Neural crest cell (in vitro differentiated cells): Measurements from ENCODE around the gene ARHGAP26. TPM values are rescaled to one million over a fixed set of nuclear protein-coding genes. Genes with fewer than 3 reads are reported as not detected.
"Not testable (repeated sequence)": the region's sequence is repeated elsewhere in the genome, so short reads cannot be mapped to it uniquely, and the experiment has no call there.

ENCODE experiments used
- DNase-seq: peaks from one replicate; pipeline ENCODE4 v3.0.0; 2021; ENCODE audit warnings: low read depth, mixed read lengths, low spot score
- H3K27ac Mint-ChIP-seq: one replicate; pipeline ENCODE4 v1.8.0; 2021; ENCODE audit warnings: mild to moderate bottlenecking, mixed read lengths; ENCODE audit not compliant: unreplicated experiment
- H3K27me3 Mint-ChIP-seq: 2 replicates; pipeline ENCODE4 v1.8.0; 2021; ENCODE audit warnings: low read depth, mild to moderate bottlenecking, mixed read lengths
- H3K36me3 Mint-ChIP-seq: 2 replicates; pipeline ENCODE4 v1.8.0; 2021; ENCODE audit warnings: low read depth, mild to moderate bottlenecking, mixed read lengths
- H3K4me1 Mint-ChIP-seq: 2 replicates; pipeline ENCODE4 v1.8.0; 2021; ENCODE audit warnings: mixed read lengths
- H3K4me3 Mint-ChIP-seq: one replicate; pipeline ENCODE4 v1.8.0; 2021; ENCODE audit warnings: mild to moderate bottlenecking, mixed read lengths
- H3K9me3 Mint-ChIP-seq: 2 replicates; pipeline ENCODE4 v1.8.0; 2021; ENCODE audit warnings: mixed read lengths
- total RNA-seq: library from RNA; stranded (reverse); gene quantifications from 2 replicates; pipeline ENCODE4 v1.2.1, GENCODE V29; 2021
- TF ChIP-seq, protein P1 (sequence below): fragments of 200-600 bp; sonication (generic); conservative IDR thresholded peaks from 2 replicates; pipeline ENCODE4 v1.5.0; 2021; ENCODE audit warnings: antibody characterized with exemption, mild to moderate bottlenecking

The ARHGAP26 gene
- total RNA-seq, 1 donor from 2014 or later: 5.5 TPM

DNA sequence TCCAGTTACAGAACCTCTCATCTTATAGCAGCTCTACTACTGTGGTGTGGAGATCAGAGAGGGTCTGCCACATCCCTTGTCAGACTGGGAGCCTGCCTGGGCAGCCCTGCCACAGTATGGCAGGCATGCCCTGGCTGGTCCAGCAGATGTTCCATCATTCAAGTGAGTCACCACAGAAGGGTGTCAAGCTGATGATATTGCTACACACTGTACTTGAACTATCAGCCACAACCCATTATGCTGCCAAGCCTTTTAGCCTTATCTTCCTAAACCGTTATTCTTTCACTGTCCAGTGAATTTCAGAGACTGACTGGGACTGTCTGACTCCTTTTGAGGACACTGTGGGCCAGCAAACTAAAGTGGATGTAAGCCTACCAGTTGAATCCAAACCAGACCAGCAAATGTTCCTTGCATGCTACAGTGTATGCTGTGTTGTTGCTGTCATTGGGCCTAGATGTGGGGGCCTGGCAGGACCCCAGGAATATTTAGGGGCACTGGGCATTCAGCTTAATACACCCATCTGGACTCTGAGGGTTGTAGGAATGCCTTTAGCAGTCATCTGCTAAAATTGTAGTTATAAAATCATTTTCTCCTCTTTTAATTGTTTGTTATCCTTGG, 430.7 kb downstream of the ARHGAP26 start:
- H3K4me3 Mint-ChIP-seq: no peak overlapping the region

DNA sequence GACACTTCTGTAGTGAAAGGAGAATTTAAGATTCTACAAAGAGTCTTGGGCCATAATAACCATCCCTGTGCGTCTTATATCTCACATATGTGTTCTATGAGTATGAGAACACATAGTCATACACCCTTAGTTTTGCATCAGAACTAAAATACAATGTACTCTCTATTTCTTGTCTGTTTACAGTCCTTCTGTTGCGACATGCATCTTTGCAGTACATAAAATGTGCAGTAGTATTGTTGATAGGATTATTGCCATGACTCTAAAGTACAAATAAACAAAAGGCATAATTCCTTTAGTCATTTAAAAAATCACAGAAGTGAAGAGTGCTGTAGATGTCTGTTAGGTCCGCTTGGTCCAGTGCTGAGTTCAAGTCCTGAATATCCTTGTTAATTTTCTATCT, 431.4 kb downstream of the ARHGAP26 start:
- no peak overlapping the region for H3K27ac Mint-ChIP-seq
- peaks cover 23% of the 10 kb centered on the region for H3K4me1 Mint-ChIP-seq
- TF ChIP-seq, protein P1, sequence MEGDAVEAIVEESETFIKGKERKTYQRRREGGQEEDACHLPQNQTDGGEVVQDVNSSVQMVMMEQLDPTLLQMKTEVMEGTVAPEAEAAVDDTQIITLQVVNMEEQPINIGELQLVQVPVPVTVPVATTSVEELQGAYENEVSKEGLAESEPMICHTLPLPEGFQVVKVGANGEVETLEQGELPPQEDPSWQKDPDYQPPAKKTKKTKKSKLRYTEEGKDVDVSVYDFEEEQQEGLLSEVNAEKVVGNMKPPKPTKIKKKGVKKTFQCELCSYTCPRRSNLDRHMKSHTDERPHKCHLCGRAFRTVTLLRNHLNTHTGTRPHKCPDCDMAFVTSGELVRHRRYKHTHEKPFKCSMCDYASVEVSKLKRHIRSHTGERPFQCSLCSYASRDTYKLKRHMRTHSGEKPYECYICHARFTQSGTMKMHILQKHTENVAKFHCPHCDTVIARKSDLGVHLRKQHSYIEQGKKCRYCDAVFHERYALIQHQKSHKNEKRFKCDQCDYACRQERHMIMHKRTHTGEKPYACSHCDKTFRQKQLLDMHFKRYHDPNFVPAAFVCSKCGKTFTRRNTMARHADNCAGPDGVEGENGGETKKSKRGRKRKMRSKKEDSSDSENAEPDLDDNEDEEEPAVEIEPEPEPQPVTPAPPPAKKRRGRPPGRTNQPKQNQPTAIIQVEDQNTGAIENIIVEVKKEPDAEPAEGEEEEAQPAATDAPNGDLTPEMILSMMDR: no peak
- H3K9me3 Mint-ChIP-seq: peaks cover 8% of the 10 kb centered on the region
- H3K27me3 Mint-ChIP-seq: no peaks in the 10 kb centered on the region
- no peak overlapping the region for H3K4me3 Mint-ChIP-seq
- no peak for DNase-seq
- H3K36me3 Mint-ChIP-seq: peaks cover 5% of the 10 kb centered on the region

More for the DNA sequence above, 430.7 kb downstream of the ARHGAP26 start:
- TF ChIP-seq, protein P1: no peak
- Mint-ChIP-seq H3K36me3 (peaks cover 5% of the 10 kb centered on the region), H3K9me3 (peaks cover 8% of the 10 kb centered on the region), H3K27me3 (no peaks in the 10 kb centered on the region), H3K4me1 (peaks cover 23% of the 10 kb centered on the region), H3K27ac (no peak overlapping the region)
- DNase-seq: no peak

DNA sequence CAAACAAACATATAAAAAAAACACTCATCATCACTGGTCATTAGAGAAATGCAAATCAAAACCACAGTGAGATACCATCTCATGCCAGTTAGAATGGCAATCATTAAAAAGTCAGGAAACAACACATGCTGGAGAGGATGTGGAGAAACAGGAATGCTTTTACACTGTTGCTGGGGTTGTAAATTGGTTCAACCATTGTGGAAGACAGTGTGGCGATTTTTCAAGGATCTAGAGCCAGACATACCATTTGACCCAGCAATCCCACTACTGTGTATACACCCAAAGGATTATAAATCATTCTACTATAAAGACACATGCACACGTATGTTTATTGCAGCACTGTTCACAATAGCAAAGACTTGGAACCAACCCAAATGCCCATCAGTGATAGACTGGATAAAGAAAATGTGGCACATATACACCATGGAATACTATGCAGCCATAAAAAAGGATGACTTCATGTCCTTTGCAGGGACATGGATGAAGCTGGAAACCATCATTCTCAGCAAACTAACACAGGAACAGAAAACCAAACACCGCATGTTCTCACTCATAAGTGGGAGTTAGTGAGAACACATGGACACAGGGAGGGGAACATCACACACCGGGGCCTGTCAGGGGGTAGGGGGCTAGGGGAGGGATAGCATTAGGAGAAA, 433.3 kb downstream of the ARHGAP26 start:
- H3K27ac Mint-ChIP-seq, H3K36me3 Mint-ChIP-seq, H3K27me3 Mint-ChIP-seq, H3K9me3 Mint-ChIP-seq, DNase-seq, H3K4me3 Mint-ChIP-seq: not testable (repeated sequence)
- peaks cover 15% of the 10 kb centered on the region for H3K4me1 Mint-ChIP-seq

DNA sequence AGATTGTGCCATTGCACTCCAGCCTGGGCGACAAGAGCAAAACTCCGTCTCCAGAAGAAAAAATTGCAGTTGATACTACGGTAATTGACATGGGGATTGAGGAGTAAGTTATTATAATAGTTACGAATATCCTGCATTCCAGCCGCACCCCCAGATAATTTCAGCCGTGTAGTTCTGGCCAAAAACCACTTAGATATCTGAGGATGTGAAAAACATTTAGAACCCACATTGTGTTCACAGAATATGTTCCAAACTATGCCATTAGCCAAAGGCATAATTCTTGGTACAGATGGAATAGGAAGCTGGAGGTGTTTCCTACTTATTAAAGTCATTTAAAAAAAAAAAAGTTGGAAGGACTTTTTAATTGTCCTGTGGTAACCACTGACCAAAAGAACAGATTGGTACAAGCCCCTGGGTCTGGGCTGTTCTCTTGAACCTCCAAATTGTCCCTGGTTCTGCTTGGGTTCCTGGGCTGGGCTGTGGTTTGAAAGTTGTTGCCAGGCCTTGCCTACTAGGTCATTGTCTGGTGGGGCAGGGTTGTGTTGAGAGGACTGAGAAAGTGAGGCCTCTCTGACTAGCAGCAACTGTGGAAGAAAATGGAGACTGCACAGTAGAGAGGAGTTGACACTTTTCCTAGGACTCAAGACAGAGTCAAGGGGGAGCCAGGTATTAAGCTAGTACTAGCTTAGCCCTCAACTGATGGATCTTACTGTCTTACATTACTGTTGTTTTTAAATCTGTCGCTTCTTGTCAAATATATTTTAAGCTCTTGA, 434.5 kb downstream of the ARHGAP26 start:
- H3K27me3 Mint-ChIP-seq: no peaks in the 10 kb centered on the region
- no peak overlapping the region for H3K4me3 Mint-ChIP-seq
- DNase-seq: no peak
- peaks cover 6% of the 10 kb centered on the region for H3K4me1 Mint-ChIP-seq
- H3K9me3 Mint-ChIP-seq: peaks cover 3% of the 10 kb centered on the region
- H3K36me3 Mint-ChIP-seq: peaks cover 3% of the 10 kb centered on the region
- H3K27ac Mint-ChIP-seq: no peak overlapping the region
- TF ChIP-seq, protein P1: no peak

DNA sequence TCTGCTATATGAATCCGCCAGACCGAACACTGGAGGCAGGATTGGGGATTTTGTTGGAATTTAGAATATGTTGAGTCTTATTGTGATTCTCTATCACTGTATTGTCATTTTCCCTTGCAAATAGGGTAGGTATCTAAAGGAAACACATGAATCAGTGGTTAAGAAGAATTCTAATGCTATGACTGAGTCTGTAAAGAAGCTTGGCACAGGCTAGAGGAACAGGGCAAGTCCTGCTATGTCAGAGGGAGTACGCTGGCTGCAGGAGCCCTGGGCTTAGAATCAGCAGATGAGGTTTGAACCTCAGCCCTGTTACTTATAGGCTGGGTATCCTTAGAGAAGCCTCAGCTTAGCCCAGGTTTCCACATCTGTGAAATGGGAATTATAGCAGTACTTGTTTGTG, 435.2 kb downstream of the ARHGAP26 start:
- H3K27ac Mint-ChIP-seq: no peak overlapping the region
- TF ChIP-seq, protein P1: no peak

DNA sequence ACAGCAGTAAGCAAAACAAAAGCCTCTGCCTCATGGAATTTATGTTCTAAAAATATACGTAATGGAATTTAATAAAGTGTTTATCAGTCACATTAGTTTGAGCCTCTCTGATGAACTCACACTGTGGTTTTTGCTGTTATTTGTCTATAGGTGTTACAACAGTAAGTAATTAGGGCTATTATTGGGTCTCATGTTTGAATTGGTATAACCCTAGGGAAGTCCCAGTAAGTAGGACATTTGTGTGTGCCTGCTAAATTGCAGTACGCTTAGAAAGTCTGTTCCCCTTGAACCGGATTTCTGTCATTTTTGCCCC, 435.7 kb downstream of the ARHGAP26 start:
- TF ChIP-seq, protein P1: no peak
- Mint-ChIP-seq H3K27ac (no peak overlapping the region), H3K4me3 (no peak overlapping the region), H3K4me1 (no peaks in the 10 kb centered on the region), H3K9me3 (peaks cover 3% of the 10 kb centered on the region), H3K36me3 (peaks cover 3% of the 10 kb centered on the region), H3K27me3 (no peaks in the 10 kb centered on the region)
- no peak for DNase-seq

More for the DNA sequence above, 435.2 kb downstream of the ARHGAP26 start:
- peaks cover 3% of the 10 kb centered on the region for H3K9me3 Mint-ChIP-seq
- H3K4me3 Mint-ChIP-seq: no peak overlapping the region
- no peaks in the 10 kb centered on the region for H3K4me1 Mint-ChIP-seq
- H3K36me3 Mint-ChIP-seq: peaks cover 3% of the 10 kb centered on the region
- no peak for DNase-seq
- H3K27me3 Mint-ChIP-seq: no peaks in the 10 kb centered on the region
